Measurements from ENCODE around the gene TTC27.

DNA sequence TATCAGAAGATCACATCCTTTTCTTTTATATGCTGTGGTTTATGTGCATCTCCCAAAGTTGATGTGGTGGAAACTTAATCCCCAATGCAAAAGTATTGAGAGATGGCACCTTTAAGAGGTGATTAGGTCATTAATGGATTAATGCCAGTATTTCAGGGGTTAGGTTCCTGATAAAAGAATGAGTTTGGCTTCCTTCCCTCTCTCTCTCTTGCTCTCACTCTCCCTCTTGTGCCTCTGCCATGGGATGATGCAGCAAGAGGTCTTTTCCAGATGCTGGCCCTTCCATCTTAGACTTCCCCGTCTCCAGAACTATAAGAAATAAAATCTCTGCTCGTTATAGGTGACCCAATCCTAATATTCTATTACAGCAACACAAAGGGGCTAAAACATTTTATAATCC, 85.0 kb downstream of the TTC27 start:
- TF ChIP-seq, protein P1, sequence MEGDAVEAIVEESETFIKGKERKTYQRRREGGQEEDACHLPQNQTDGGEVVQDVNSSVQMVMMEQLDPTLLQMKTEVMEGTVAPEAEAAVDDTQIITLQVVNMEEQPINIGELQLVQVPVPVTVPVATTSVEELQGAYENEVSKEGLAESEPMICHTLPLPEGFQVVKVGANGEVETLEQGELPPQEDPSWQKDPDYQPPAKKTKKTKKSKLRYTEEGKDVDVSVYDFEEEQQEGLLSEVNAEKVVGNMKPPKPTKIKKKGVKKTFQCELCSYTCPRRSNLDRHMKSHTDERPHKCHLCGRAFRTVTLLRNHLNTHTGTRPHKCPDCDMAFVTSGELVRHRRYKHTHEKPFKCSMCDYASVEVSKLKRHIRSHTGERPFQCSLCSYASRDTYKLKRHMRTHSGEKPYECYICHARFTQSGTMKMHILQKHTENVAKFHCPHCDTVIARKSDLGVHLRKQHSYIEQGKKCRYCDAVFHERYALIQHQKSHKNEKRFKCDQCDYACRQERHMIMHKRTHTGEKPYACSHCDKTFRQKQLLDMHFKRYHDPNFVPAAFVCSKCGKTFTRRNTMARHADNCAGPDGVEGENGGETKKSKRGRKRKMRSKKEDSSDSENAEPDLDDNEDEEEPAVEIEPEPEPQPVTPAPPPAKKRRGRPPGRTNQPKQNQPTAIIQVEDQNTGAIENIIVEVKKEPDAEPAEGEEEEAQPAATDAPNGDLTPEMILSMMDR (conservative IDR thresholded peaks at IDR 0.05 in 1 of 2, IDR thresholded peaks at IDR 0.05 in 1 of 2; ENCODE audit: extremely low read depth in 1 of 2, insufficient read depth in 1 of 2, low read depth in 1 of 2, low read length in 2 of 2): no peak
- no peak for TF ChIP-seq EZH2 (IDR thresholded peaks at IDR 0.05; ENCODE audit: borderline replicate concordance, low read length)
